AG04450 (cell line): ENCODE measurements around the gene THRB. TPM values are rescaled to one million over a fixed set of nuclear protein-coding genes. Genes with fewer than 3 reads are reported as not detected.

Experiments
- CTCF ChIA-PET: fragments of 300-600, 350-600 bp; formaldehyde crosslinking; extraction: SDS; loops from one replicate; lab custom pipeline; 2022; ENCODE audit warnings: antibody characterized with exemption, inconsistent platforms; lab: Charles Lee
- POLR2A ChIA-PET: fragments of 350-600 bp; formaldehyde crosslinking; extraction: SDS; loops from one replicate; lab custom pipeline; 2021; ENCODE audit warnings: antibody characterized with exemption, inconsistent platforms; lab: Yijun Ruan, JAX
- DNase-seq: peaks from one replicate; pipeline ENCODE4 v3.0.0-alpha.2; 2011; ENCODE audit warnings: low read depth, low spot score
- H3K27ac ChIP-seq: one replicate; pipeline ENCODE4 v1.5.1; 2012; ENCODE audit warnings: low read depth, low read length, control low read depth
- H3K27me3 ChIP-seq: one replicate; pipeline ENCODE4 v1.6.0; 2012; ENCODE audit warnings: low read length; ENCODE audit not compliant: control insufficient read depth, insufficient read depth
- H3K4me3 ChIP-seq: 2 replicates; pipeline ENCODE4 v1.5.1; 2011; ENCODE audit warnings: mild to moderate bottlenecking, low read depth, low read length, control low read depth
- H3K9me3 ChIP-seq: 2 replicates; pipeline ENCODE4 v1.5.1; 2012; ENCODE audit warnings: low read length; ENCODE audit not compliant: control insufficient read depth, insufficient read depth
- CTCF ChIP-seq: IDR thresholded peaks from 2 replicates; pipeline ENCODE4 v1.5.1; 2011; ENCODE audit warnings: low read depth, low read length, control low read depth, inconsistent platforms
- polyA plus RNA-seq: library from polyadenylated mRNA; depleted of rRNA; stranded (reverse); fragments of >200 nt; gene quantifications from 2 replicates; pipeline ENCODE4 v1.2.3, GENCODE V29; 2011

The THRB gene
- polyA plus RNA-seq, 1 experiment = 0.02 TPM

- ChIA-PET POLR2A (no interaction called here), CTCF (interaction anchor here (0.5 kb wide), 1 partner anchor 18 kb away, joined by 3 read pairs; no protein-coding TSS in a partner anchor)
- TF ChIP-seq CTCF = no peak
- Histone ChIP-seq H3K27me3 (no peaks in the 10 kb centered on the region), H3K9me3 (no peaks in the 10 kb centered on the region), H3K4me3 (no peak overlapping the region), H3K27ac (no peak overlapping the region)
- no peak for DNase-seq
Observed at GRCh38 chr3:24158761-24159454, 335.7 kb downstream of the THRB start.

GRCh38 chr3:24157106-24157505 is 337.5 kb downstream of the THRB start:
- no peaks in the 10 kb centered on the region for H3K9me3 ChIP-seq
- TF ChIP-seq CTCF = no peak
- no peak overlapping the region for H3K27ac ChIP-seq
- CTCF ChIA-PET = no interaction called here
- POLR2A ChIA-PET = no interaction called here
- H3K4me3 ChIP-seq = no peak overlapping the region
- DNase-seq = no peak
- H3K27me3 ChIP-seq = no peaks in the 10 kb centered on the region

- no peak for TF ChIP-seq CTCF
- no peak for DNase-seq
- Histone ChIP-seq H3K4me3 (no peak overlapping the region), H3K27me3 (no peaks in the 10 kb centered on the region), H3K27ac (no peak overlapping the region), H3K9me3 (no peaks in the 10 kb centered on the region)
- ChIA-PET CTCF (no interaction called here), POLR2A (no interaction called here)
Observed at GRCh38 chr3:24156466-24156865, 338.2 kb downstream of the THRB start.

GRCh38 chr3:24155276-24155675 is 339.4 kb downstream of the THRB start:
- CTCF ChIA-PET = no interaction called here
- H3K27me3 ChIP-seq = no peaks in the 10 kb centered on the region
- H3K9me3 ChIP-seq = no peaks in the 10 kb centered on the region
- POLR2A ChIA-PET = no interaction called here
- no peak overlapping the region for H3K4me3 ChIP-seq
- no peak for TF ChIP-seq CTCF
- DNase-seq = no peak
- H3K27ac ChIP-seq = no peak overlapping the region

GRCh38 chr3:24154781-24155180 is 339.9 kb downstream of the THRB start:
- CTCF ChIA-PET = interaction anchor here (0.6 to 2.7 kb wide), 3 partner anchors 31 to 156 kb away, joined by 3 to 6 read pairs (median 3); no protein-coding TSS in a partner anchor
- Histone ChIP-seq H3K4me3 (no peak overlapping the region), H3K27me3 (no peaks in the 10 kb centered on the region), H3K27ac (no peak overlapping the region), H3K9me3 (no peaks in the 10 kb centered on the region)
- no peak for TF ChIP-seq CTCF
- POLR2A ChIA-PET = no interaction called here
- DNase-seq = no peak
